BLaER1 treated with 17β-estradiol and CSF1 and Interleukin-3, amounts not matched to agents 10 nM and 100 nM (cell line): Measurements from ENCODE around the gene MS4A18.

Experiments
- H3K27ac ChIP-seq, 11 experiments: shearing (Covaris generic); formaldehyde crosslinking; 2 replicates each; pipeline ENCODE4 v1.8.1; 2022
- H3K27me3 ChIP-seq, 11 experiments: shearing (Covaris generic); formaldehyde crosslinking; 2 replicates each; pipeline ENCODE4 v1.8.1; 2022
- H3K36me3 ChIP-seq, 11 experiments: shearing (Covaris generic); formaldehyde crosslinking; 2 replicates each; pipeline ENCODE4 v1.8.1; 2022
- H3K4me1 ChIP-seq, 10 experiments: shearing (Covaris generic); formaldehyde crosslinking; 2 replicates each; pipeline ENCODE4 v1.8.1; 2022
- H3K4me2 ChIP-seq, 11 experiments: shearing (Covaris generic); formaldehyde crosslinking; 2 replicates each; pipeline ENCODE4 v1.8.1; 2022
- H3K4me3 ChIP-seq, 10 experiments: shearing (Covaris generic); formaldehyde crosslinking; 2 replicates each; pipeline ENCODE4 v1.8.1; 2022
- H3K9ac ChIP-seq, 11 experiments: shearing (Covaris generic); formaldehyde crosslinking; 2 replicates each; pipeline ENCODE4 v1.8.1; 2022
- H3K9me3 ChIP-seq, 11 experiments: shearing (Covaris generic); formaldehyde crosslinking; replicated peaks in 1 of 11; 2 replicates each; pipeline ENCODE4 v1.8.1; 2022
- H4K20me1 ChIP-seq, 11 experiments: shearing (Covaris generic); formaldehyde crosslinking; 2 replicates each; pipeline ENCODE4 v1.8.1; 2022
- Cebpa-rat ChIP-seq, 11 experiments: shearing (Covaris generic); IDR thresholded peaks; 2 replicates each; pipeline ENCODE4 v1.8.1; 2022

MS4A18 gene

DNA sequence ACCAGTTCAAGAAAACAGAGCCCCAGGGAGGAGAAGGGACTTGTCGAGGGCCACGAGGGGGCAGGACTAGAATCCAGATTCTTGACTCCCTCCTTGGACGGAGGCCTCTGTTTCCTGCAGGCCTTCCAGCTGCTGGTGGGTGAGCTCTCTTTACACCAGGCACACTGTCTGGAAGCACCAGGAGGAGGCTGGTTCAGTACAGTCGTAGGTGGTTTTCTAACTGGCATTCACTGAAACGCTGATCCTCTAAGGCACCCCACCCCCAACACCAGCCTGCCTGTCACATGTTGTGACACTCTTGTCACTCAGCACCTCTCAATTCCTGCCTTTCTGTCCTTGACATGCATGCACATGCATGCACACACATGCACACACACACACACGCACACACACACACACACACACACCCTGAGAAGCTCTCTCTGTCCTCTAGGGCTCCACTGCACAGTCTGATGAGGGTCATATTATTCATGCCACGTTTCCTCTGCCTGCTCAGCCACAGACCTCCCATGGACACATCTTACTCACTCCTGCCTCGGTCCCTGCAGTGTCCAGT lies 61.4 kb downstream of the MS4A18 start:
- no peak overlapping the region for H3K9ac ChIP-seq
- H3K27me3 ChIP-seq, result no peaks in the 10 kb centered on the region
- H3K36me3 ChIP-seq, result no peaks in the 10 kb centered on the region
- no peak overlapping the region for H3K27ac ChIP-seq
- H3K9me3 ChIP-seq, result peaks cover 3 to 12% (median 7%) of the 10 kb centered on the region in 11 experiments; a peak in 20 of 22 replicates
- H4K20me1 ChIP-seq, result no peaks in the 10 kb centered on the region; a peak in 1 of 22 replicates
- TF ChIP-seq Cebpa-rat (IDR thresholded peaks at IDR 0.05), result no peak
- no peak overlapping the region for H3K4me2 ChIP-seq
- H3K4me3 ChIP-seq, result no peak overlapping the region
- peaks cover 0 to 41% (median 18%) of the 10 kb centered on the region in 10 experiments; a peak in 14 of 20 replicates for H3K4me1 ChIP-seq

DNA sequence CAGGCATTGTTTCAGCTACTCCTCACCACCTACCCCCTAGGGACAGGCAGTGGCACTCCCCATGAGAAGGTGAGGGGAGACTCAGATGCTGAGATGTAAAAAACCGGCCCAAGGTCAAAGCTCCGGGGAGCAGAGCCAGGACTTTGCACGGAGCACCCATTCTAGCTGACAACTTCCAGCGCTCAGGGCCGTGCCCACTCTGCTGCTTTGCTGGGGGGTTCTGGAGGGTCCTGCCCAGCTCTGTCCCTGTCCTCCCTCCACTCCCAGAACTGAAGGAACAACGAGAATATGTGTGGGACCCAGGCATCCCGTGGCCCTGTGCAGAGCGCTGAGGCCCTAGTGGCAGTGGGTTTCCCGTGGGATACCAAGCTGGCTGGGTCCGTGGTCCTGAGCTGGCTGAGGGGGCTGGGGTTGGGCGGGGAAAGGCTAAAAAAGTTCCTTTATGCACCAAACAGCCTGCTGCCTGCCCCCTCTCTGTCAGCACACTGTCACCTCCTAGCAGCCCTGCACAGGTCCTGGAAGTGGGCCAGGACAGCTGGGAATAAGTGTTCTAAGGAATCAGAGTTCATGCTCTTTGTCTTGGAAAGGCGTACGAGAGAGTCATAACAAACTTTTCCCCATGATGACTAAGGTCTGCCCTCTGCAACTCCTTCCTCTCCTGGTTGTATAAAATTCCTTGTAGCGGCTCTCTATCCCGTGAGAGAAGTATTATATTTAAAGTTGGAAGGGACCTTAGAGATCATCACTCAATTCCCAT lies 62.5 kb downstream of the MS4A18 start:
- no peaks in the 10 kb centered on the region; a peak in 1 of 22 replicates for H4K20me1 ChIP-seq
- H3K9me3 ChIP-seq, result peaks cover 14 to 23% (median 18%) of the 10 kb centered on the region in 11 experiments
- peak overlapping the region in 5 of 11 experiments; percentile 19 to 59 (median 40); a peak in 7 of 22 replicates for H3K4me2 ChIP-seq
- 0 out of 22 replicates have a peak overlapping the region, but pooled peaks of 1 of the 11 experiments have one; percentile 11 for H3K9ac ChIP-seq
- H3K27me3 ChIP-seq, result no peaks in the 10 kb centered on the region
- H3K36me3 ChIP-seq, result no peaks in the 10 kb centered on the region
- TF ChIP-seq Cebpa-rat (IDR thresholded peaks at IDR 0.05), result no peak
- H3K4me3 ChIP-seq, result no peak overlapping the region
- peaks cover 0 to 31% (median 15%) of the 10 kb centered on the region in 10 experiments; a peak in 14 of 20 replicates for H3K4me1 ChIP-seq
- H3K27ac ChIP-seq, result no peak overlapping the region

GRCh38 chr11:60788401-60789125 lies 64.0 kb downstream of the MS4A18 start:
- Histone ChIP-seq H3K4me1 (peaks cover 0 to 31% (median 15%) of the 10 kb centered on the region in 10 experiments; a peak in 14 of 20 replicates), H4K20me1 (no peaks in the 10 kb centered on the region), H3K27ac (no peak overlapping the region), H3K4me2 (peak overlapping the region in 8 of 11 experiments; percentile 13 to 49 (median 34); a peak in 14 of 22 replicates), H3K27me3 (no peaks in the 10 kb centered on the region), H3K9ac (no peak overlapping the region), H3K36me3 (no peaks in the 10 kb centered on the region), H3K9me3 (peaks cover 18 to 38% (median 25%) of the 10 kb centered on the region in 11 experiments), H3K4me3 (no peak overlapping the region)
- TF ChIP-seq Cebpa-rat (IDR thresholded peaks at IDR 0.05), result no peak

DNA sequence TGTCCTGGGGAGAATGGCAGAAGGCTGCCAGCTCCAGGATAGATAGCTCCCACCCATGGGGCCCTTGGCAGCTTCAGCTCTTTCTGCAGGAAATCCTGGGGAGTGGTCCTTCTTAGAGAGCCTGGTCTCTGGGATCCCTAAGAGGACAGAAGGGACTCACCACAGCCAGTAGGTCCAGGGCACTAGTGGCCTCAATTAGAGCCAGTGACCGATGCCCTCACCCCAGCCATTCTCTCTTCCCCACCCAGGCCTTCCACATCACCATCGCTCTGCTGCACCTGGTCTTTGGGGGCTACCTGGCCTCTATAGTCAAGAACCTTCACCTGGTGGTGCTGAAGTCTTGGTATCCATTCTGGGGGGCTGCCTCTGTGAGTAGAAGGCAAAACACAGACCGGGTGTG lies 66.2 kb downstream of the MS4A18 start:
- Histone ChIP-seq H3K27me3 (no peaks in the 10 kb centered on the region), H3K4me2 (no peak overlapping the region), H3K9me3 (peaks cover 18 to 38% (median 25%) of the 10 kb centered on the region in 11 experiments), H3K27ac (no peak overlapping the region), H3K4me3 (no peak overlapping the region), H4K20me1 (no peaks in the 10 kb centered on the region), H3K36me3 (no peaks in the 10 kb centered on the region), H3K9ac (no peak overlapping the region), H3K4me1 (peaks cover 0 to 26% (median 15%) of the 10 kb centered on the region in 10 experiments; a peak in 14 of 20 replicates)
- no peak for TF ChIP-seq Cebpa-rat (IDR thresholded peaks at IDR 0.05)

DNA sequence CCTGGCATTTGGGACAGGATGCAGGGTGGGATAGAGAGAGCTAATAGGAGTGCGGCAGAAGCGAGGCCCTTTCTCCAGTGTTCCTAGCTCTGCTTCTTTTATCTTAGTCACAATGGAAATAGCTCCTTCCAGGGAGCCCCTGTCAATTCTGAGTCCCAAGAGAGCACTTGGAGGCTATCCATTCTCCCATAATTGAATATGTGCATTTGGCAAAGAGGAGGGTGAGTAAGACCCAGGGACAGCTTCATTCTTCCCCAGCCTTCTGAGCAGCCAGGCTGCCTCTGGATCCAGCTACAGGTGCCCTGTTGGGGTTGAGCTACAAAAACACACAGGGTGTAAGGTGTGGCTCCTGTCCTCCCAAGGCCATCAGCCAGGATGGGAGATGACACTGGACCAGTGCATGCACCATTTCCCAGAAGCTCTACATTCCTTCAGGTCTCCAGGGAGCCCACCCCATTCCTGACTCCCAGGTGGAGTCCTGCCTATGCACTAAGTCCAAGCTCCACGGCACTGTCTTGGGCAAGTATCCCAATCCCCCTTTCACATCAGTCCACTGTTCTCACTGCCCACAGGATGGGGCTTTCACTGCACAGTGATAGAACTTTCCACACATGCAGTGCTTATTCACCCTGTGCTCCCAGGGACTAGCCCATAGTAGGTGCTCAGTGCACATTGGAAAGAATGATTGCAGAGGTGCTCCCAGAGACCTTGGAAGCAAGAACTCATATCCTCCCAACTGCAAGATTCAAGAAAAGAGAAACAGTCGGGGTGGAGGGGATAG lies 66.8 kb downstream of the MS4A18 start:
- Histone ChIP-seq H4K20me1 (no peaks in the 10 kb centered on the region), H3K4me1 (peaks cover 0 to 20% (median 14%) of the 10 kb centered on the region in 10 experiments; a peak in 14 of 20 replicates), H3K9ac (no peak overlapping the region), H3K4me2 (no peak overlapping the region), H3K27me3 (no peaks in the 10 kb centered on the region), H3K4me3 (no peak overlapping the region), H3K27ac (no peak overlapping the region), H3K36me3 (no peaks in the 10 kb centered on the region), H3K9me3 (peaks cover 18 to 38% (median 25%) of the 10 kb centered on the region in 11 experiments)
- no peak for TF ChIP-seq Cebpa-rat (IDR thresholded peaks at IDR 0.05)

DNA sequence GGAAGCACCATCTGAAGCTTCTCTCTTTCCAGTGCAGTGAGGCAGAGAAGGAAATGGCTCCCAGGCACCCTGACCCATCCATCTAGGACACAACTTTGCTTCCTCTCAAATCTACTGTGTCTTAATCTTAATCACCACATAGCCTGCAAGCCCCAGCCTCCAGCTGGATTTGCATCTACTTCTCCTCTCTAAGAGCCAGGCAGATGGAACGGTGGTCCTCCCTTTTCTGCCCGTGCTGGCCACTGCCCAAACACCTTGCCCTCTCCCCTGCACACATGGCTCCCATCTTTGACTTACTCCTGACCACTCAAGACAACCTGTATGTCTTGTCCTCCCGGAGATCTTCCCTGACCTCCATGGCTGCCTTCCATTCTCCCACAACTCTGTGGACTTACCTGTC lies 68.0 kb downstream of the MS4A18 start:
- Histone ChIP-seq H3K4me2 (no peak overlapping the region), H3K36me3 (no peaks in the 10 kb centered on the region), H3K4me1 (peaks cover 0 to 11% (median 7%) of the 10 kb centered on the region in 10 experiments; a peak in 13 of 20 replicates), H3K27ac (no peak overlapping the region), H3K9me3 (peaks cover 18 to 38% (median 25%) of the 10 kb centered on the region in 11 experiments), H4K20me1 (no peaks in the 10 kb centered on the region), H3K9ac (no peak overlapping the region), H3K27me3 (no peaks in the 10 kb centered on the region), H3K4me3 (no peak overlapping the region)
- TF ChIP-seq Cebpa-rat (IDR thresholded peaks at IDR 0.05), result no peak
